Measurements from ENCODE around the gene MERTK. TPM values are rescaled to one million over a fixed set of nuclear protein-coding genes. Genes with fewer than 3 reads are reported as not detected.

The MERTK gene
- total and polyA plus RNA-seq, 2 donors (not counting 1 experiment from before 2014, with no cell fraction given), result 0.34 to 6.6 TPM

- no peaks in the 10 kb centered on the region for H3K9me3 ChIP-seq (ENCODE audit: control insufficient read depth, insufficient read depth, low read depth, low read length)
- DNase-seq (ENCODE audit: low read depth in 2 of 2), result no peak
- H3K4me2 ChIP-seq (ENCODE audit: extremely low read depth, insufficient read depth, low read length), result no peak overlapping the region
- no peak overlapping the region for H3K4me3 ChIP-seq (replicated peaks in 1 of 4; ENCODE audit: control extremely low read depth in 1 of 4, insufficient read depth in 1 of 4, low read depth in 3 of 4, low read length in 4 of 4)
- H2AFZ ChIP-seq (ENCODE audit: low read length), result no peak overlapping the region
- peaks cover 22% of the 10 kb centered on the region for H3K27me3 ChIP-seq (ENCODE audit: control insufficient read depth, insufficient read depth, low read length)
- H3K27ac ChIP-seq (ENCODE audit: insufficient read depth, low read length), result no peak overlapping the region
- no peak overlapping the region for H3K9ac ChIP-seq (ENCODE audit: insufficient read depth, low read length)
- no peaks in the 10 kb centered on the region for H3K79me2 ChIP-seq (ENCODE audit: control insufficient read depth, insufficient read depth, low read length)
- no peaks in the 10 kb centered on the region for H3K36me3 ChIP-seq (ENCODE audit: control insufficient read depth, insufficient read depth, low read length)
- H3K4me1 ChIP-seq (ENCODE audit: control insufficient read depth, extremely low read depth, insufficient read depth, low read length), result no peaks in the 10 kb centered on the region
- H4K20me1 ChIP-seq (ENCODE audit: control insufficient read depth, extremely low read depth, insufficient read depth, low read length), result no peaks in the 10 kb centered on the region
- TF ChIP-seq EZH2 (IDR thresholded peaks at IDR 0.05; ENCODE audit: low read length, missing control alignments) (no peak), CTCF (conservative IDR thresholded peaks at IDR 0.05 in 1 of 2, IDR thresholded peaks at IDR 0.05 in 1 of 2; ENCODE audit: low read depth in 1 of 2, low read length in 2 of 2) (no peak)
These were observed 40.0 kb downstream of the MERTK start for GRCh38 chr2:111938392-111938791.

GRCh38 chr2:111940333-111941196 lies 42.2 kb downstream of the MERTK start:
- TF ChIP-seq EZH2 (IDR thresholded peaks at IDR 0.05; ENCODE audit: low read length, missing control alignments) (no peak), CTCF (conservative IDR thresholded peaks at IDR 0.05 in 1 of 2, IDR thresholded peaks at IDR 0.05 in 1 of 2; ENCODE audit: low read depth in 1 of 2, low read length in 2 of 2) (no peak)
- Histone ChIP-seq H3K9me3 (ENCODE audit: control insufficient read depth, insufficient read depth, low read depth, low read length) (no peaks in the 10 kb centered on the region), H2AFZ (ENCODE audit: low read length) (no peak overlapping the region), H3K9ac (ENCODE audit: insufficient read depth, low read length) (no peak overlapping the region), H3K36me3 (ENCODE audit: control insufficient read depth, insufficient read depth, low read length) (no peaks in the 10 kb centered on the region), H3K27ac (ENCODE audit: insufficient read depth, low read length) (no peak overlapping the region), H3K4me1 (ENCODE audit: control insufficient read depth, extremely low read depth, insufficient read depth, low read length) (peaks cover under 1% of the 10 kb centered on the region), H3K4me2 (ENCODE audit: extremely low read depth, insufficient read depth, low read length) (no peak overlapping the region), H3K79me2 (ENCODE audit: control insufficient read depth, insufficient read depth, low read length) (no peaks in the 10 kb centered on the region), H3K27me3 (ENCODE audit: control insufficient read depth, insufficient read depth, low read length) (peaks cover 27% of the 10 kb centered on the region), H4K20me1 (ENCODE audit: control insufficient read depth, extremely low read depth, insufficient read depth, low read length) (no peaks in the 10 kb centered on the region), H3K4me3 (replicated peaks in 1 of 4; ENCODE audit: control extremely low read depth in 1 of 4, insufficient read depth in 1 of 4, low read depth in 3 of 4, low read length in 4 of 4) (no peak overlapping the region)
- DNase-seq (ENCODE audit: low read depth in 2 of 2), result no peak

- peaks cover 5% of the 10 kb centered on the region for H3K4me1 ChIP-seq (ENCODE audit: control insufficient read depth, extremely low read depth, insufficient read depth, low read length)
- peaks cover 27% of the 10 kb centered on the region for H3K27me3 ChIP-seq (ENCODE audit: control insufficient read depth, insufficient read depth, low read length)
- H3K4me3 ChIP-seq (replicated peaks in 1 of 4; ENCODE audit: control extremely low read depth in 1 of 4, insufficient read depth in 1 of 4, low read depth in 3 of 4, low read length in 4 of 4), result no peak overlapping the region
- no peak overlapping the region for H3K27ac ChIP-seq (ENCODE audit: insufficient read depth, low read length)
- H3K79me2 ChIP-seq (ENCODE audit: control insufficient read depth, insufficient read depth, low read length), result no peaks in the 10 kb centered on the region
- H3K9me3 ChIP-seq (ENCODE audit: control insufficient read depth, insufficient read depth, low read depth, low read length), result no peaks in the 10 kb centered on the region
- H3K9ac ChIP-seq (ENCODE audit: insufficient read depth, low read length), result no peak overlapping the region
- no peak for DNase-seq (ENCODE audit: low read depth in 2 of 2)
- no peak overlapping the region for H2AFZ ChIP-seq (ENCODE audit: low read length)
- H3K36me3 ChIP-seq (ENCODE audit: control insufficient read depth, insufficient read depth, low read length), result no peaks in the 10 kb centered on the region
- H4K20me1 ChIP-seq (ENCODE audit: control insufficient read depth, extremely low read depth, insufficient read depth, low read length), result no peaks in the 10 kb centered on the region
- no peak for TF ChIP-seq EZH2 (IDR thresholded peaks at IDR 0.05; ENCODE audit: low read length, missing control alignments)
- H3K4me2 ChIP-seq (ENCODE audit: extremely low read depth, insufficient read depth, low read length), result no peak overlapping the region
These were observed 43.1 kb downstream of the MERTK start for GRCh38 chr2:111941531-111941930.
